Astrocyte of the hippocampus (primary cell): ENCODE measurements around the gene ZEB2.
A peak's percentile ranks its signal among the peaks of the same experiment; 100 is the strongest.

Experiments
- DNase-seq: peaks from one replicate; pipeline ENCODE4 v3.0.0; 2011; ENCODE audit warnings: low read depth, low spot score

Gene ZEB2

GRCh38 chr2:144496092-144496976 is 23.6 kb downstream of the ZEB2 start:
- DNase-seq: no peak

- DNase-seq: no peak
These were observed 24.5 kb downstream of the ZEB2 start for GRCh38 chr2:144495227-144496091.

GRCh38 chr2:144493027-144493809 is 26.7 kb downstream of the ZEB2 start:
- DNase-seq: no peak

- DNase-seq: no peak
These were observed 29.1 kb downstream of the ZEB2 start for GRCh38 chr2:144490857-144491256.

GRCh38 chr2:144490017-144490416 is 29.9 kb downstream of the ZEB2 start:
- no peak for DNase-seq

GRCh38 chr2:144489315-144489916 is 30.5 kb downstream of the ZEB2 start:
- no peak for DNase-seq

GRCh38 chr2:144484201-144484948 is 35.5 kb downstream of the ZEB2 start:
- no peak for DNase-seq

- no peak for DNase-seq
These were observed 38.3 kb downstream of the ZEB2 start for GRCh38 chr2:144481666-144482065.

GRCh38 chr2:144481109-144481508 is 38.8 kb downstream of the ZEB2 start:
- no peak for DNase-seq

- DNase-seq: peak; percentile 57
These were observed 39.6 kb downstream of the ZEB2 start for GRCh38 chr2:144480285-144480684.

- DNase-seq: no peak
These were observed 40.3 kb downstream of the ZEB2 start for GRCh38 chr2:144479659-144480058.

GRCh38 chr2:144479138-144479537 is 40.8 kb downstream of the ZEB2 start:
- DNase-seq: peak; percentile 84

- peak; percentile 46 for DNase-seq
These were observed 42.0 kb downstream of the ZEB2 start for GRCh38 chr2:144477957-144478311.

- DNase-seq: peak; percentile 62
These were observed 42.5 kb downstream of the ZEB2 start for GRCh38 chr2:144477281-144477956.

GRCh38 chr2:144476682-144477081 is 43.2 kb downstream of the ZEB2 start:
- no peak for DNase-seq

- DNase-seq: no peak
These were observed 44.2 kb downstream of the ZEB2 start for GRCh38 chr2:144475569-144476275.

- DNase-seq: no peak
These were observed 44.9 kb downstream of the ZEB2 start for GRCh38 chr2:144475044-144475443.

GRCh38 chr2:144474017-144474416 is 45.9 kb downstream of the ZEB2 start:
- no peak for DNase-seq

- DNase-seq: no peak
These were observed 47.0 kb downstream of the ZEB2 start for GRCh38 chr2:144472911-144473310.

GRCh38 chr2:144472046-144472412 is 47.9 kb downstream of the ZEB2 start:
- no peak for DNase-seq
